HG02938 (cell line): ENCODE measurements around the gene NDUFA13.

ENCODE experiments used
- ATAC-seq: cut with Tn5 transposase; IDR thresholded peaks from one replicate; pipeline ENCODE4 v1.9.1; 2021; ENCODE audit warnings: mild to moderate bottlenecking, moderate library complexity; ENCODE audit not compliant: unreplicated experiment

NDUFA13 gene

DNA sequence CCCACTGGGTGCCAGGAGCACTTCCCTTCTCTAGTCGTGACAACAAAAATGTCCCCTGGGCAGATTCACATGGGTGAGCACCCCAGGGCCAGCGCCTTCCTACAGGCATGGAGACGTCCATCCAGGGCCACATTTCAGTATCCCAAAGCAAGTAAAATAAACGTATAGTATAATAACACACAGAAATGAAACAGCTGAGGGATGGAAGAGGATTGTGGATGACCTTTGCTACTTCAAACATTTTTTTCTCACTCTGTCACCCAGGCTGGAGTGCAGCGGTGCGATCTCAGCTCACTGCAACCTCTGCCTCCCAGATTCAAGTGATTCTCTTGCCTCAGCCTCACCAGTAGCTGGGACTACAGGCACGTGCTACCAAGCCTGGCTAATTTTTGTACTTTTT, 50.3 kb downstream of the NDUFA13 start:
- no peak for ATAC-seq

DNA sequence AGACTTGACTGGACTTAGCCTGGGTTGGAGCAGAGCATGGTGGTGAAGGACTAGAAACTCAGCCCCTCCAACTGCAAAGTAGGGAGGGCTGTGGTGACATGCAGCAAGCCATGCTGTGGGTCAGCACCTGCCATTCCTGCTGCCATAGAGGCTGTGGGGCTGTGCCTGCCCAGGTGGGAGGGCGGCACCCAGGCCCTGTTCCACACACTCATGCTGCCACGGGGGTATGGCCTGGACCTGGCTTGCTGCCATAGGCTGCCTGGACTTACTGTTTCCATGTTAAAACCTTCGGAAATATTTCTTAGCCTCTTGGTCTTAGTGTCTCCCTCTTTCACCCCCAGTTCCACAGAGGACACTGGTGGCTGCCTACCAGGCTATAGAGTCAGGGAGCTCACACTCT, 51.4 kb downstream of the NDUFA13 start:
- no peak for ATAC-seq

DNA sequence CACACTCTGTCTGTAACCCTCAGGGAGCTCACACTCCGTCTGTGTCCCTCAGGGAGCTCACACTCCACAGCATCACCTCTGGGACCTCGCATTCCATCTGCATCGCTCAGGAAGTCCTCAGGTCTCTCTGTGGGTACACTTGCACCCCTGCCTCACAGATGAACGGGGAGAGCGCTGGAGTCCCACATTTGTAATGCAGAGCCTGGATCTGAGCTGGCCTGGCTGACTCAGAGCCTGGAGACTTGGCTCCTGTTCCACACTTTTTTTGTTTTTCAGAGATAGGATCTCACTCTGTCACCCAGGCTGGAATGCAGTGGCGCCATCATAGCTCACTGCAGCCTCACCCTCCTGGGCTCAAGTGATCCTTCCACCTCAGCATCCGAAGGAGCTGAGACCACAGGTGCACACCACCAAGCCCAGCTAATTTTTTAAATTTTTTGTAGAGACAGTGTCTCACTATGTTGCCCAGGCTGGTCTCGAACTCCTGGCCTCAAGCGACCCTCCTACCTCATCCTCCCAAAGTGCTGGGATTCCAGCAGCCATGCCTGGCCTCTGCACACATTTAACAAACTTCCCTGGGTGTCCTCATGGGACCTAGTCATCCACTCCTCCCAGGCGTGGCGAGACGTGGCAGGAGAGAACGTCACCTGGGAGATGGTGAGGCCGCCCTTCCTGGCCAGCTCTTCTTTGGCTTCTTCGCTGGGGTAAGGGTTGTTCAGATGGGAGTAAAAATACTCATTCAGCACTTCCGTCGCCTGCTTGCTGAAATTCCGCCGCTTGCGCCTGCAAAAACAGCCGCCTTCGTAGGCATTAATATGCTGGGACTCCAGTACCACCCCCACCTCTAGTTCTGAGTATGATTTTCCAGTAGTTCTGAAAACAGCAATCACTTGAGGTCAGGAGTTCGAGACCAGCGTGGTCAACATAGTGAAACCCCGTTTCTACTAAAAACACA, 53.1 kb downstream of the NDUFA13 start:
- no peak for ATAC-seq

DNA sequence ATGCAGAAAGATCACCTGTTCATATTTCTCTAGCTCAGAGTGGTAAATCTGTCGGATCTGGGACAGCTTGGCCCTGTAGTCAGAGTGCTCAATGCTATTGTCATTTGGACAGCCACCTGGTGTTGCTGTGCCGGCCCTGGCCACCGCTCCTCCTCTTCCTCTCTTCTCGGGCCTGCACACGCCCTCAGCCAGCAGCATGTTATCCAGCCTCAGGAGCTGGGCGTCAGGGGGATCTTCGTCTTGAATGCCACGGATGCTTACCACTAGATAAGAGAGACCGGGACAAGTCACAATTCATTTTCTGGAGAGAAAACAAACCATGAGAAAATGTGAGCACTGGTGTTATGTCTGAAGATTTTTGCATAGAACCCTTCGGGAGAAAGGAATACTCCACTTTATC, 54.5 kb downstream of the NDUFA13 start:
- no peak for ATAC-seq

DNA sequence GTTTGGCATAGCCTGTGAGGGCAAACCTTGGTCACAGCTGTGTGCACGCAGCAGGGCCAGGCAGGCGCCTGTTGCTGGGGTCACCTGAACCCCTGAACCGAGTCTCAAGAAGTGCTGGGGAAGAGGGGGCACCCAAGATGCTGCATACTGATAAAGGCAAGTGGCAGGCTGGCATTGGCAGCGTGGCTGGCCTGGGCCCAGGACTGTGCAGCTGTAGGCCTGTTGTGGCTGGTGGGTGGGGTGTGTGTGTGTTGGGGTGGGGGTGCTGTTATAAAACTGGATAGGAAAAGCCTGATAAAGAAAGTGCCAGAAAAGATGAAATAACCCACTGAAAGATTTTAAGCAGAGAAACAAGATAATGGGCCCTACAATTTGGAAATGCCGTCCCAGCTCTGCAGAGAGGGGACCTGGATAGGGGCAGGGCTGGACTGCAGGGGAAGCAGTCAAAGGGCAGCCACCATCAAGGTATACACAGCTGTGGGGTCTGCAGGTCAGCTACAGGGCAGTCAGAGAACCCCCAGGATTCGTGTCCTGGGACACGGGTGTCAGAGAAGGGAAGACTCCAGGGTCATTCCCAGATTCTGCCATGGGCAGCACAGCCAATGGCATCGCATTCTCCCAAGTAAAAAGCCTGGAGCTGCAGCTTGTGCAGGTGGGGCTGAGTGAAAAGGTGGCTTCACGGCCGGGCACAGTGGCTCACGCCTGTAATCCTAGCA, 55.2 kb downstream of the NDUFA13 start:
- no peak for ATAC-seq

DNA sequence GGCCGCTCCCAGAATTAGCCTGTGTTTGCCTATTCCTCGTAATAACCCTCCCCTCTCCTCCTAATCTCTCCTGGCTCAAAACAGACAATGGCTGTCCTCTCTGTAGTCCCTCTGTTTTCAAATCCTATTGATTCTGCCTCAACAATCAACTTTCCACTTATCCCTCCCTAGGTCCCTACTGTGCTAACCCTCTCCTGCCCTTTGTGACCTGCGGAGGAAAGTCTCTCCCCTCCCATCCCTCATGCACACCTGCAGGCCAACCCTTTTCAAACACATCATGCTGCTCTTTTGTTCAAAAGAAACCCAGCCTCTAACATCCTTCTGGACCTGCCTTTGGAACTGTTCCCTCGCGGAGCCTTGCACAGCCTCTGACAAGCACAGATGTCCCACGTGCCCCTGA, 59.4 kb downstream of the NDUFA13 start:
- ATAC-seq, result no peak
